ENCODE measurements around the gene RIOX2. TPM values are rescaled to one million over a fixed set of nuclear protein-coding genes. Genes with fewer than 3 reads are reported as not detected.

The RIOX2 gene
- polyA plus RNA-seq, 1 donor: 38.2 TPM

DNA sequence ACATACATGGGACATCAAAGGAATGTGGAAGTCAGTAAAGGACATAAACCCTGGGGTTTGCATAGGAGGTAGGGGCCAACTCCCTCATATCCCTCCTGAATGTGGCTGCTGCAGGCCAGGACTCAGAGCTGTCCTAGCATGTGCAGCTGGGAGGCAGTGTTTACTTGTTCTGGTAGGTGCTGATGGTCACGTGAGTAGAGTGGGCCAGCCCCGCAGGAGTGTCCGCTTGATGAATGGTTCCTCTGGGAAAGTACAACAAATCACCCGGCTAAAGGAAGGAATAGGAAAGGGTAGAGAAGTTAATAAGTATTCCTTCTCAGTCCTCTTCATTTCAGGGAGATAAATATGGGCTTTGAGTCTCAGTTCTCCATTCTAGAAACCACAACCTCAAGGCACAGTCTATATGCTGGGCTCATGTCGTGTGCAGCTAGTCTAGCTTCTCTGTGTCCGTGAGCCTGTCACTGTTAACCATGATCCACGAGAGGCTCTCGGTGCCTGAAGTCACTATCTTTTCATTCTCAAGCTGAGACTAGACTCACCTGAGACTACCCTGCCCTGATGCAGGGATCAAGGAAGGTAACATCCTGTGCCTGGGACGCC lies 17.9 kb downstream of the RIOX2 start:
- no peak for DNase-seq (ENCODE audit: low read depth)

- DNase-seq (ENCODE audit: low read depth): no peak
Observed at GRCh38 chr3:97952872-97953271, 19.4 kb downstream of the RIOX2 start.

- no peak for DNase-seq (ENCODE audit: low read depth)
Observed at GRCh38 chr3:97952280-97952679, 20.0 kb downstream of the RIOX2 start.

- no peak for DNase-seq (ENCODE audit: low read depth)
Observed at GRCh38 chr3:97950360-97950759, 21.9 kb downstream of the RIOX2 start.

- no peak for DNase-seq (ENCODE audit: low read depth)
Observed at GRCh38 chr3:97949743-97950142, 22.5 kb downstream of the RIOX2 start.

DNA sequence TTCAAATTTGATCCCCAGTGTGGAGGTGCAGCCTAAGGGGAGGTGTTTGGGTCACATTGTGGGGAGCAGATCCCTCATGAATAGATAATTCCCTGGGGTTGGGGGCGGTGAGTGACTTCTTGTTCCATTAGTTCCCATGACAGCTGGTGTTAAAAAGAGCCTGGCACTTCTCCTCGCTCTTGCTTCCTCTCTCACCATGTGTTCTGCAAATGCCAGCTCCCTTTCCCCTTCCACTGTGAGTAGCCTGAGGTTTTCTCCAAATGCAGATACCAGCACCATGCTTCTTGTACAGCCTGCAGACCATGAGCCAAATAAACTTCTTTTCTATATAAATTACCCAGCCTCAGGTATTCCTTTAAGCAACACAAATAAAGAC lies 23.1 kb downstream of the RIOX2 start:
- no peak for DNase-seq (ENCODE audit: low read depth)

DNA sequence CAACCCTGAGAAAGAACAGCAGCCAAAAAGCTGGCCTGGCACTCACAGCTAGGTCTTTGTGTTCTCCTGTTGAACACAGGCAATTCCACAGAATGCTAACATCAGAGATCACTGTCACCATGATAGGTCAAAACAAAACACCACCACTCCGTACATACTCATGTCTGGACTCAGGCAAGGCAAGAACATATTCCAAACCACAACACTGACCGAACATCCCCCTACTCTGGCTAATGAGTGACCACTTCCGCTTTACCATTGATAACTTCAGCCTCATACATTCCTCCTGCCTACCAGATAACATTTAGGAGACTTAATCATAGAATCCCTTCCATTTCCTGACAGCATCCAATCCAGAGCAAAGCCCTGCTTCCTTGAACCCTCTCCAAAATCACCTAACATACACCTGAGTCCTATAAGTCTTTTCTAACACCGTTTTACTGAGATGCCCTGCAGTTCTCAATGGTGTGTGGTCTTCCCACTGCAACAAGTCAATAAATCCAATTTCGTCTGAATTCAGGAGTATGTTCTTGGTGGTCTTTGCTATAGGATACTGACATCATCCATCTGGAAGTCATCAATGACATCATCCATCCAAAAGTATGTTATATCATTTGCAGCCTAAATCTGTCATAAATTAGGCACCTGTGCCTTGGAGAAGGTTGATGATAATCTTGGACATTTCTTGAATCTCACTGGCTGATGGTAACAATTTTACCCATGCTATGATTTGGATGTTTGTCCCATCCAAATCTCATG lies 23.7 kb downstream of the RIOX2 start:
- DNase-seq (ENCODE audit: low read depth): no peak

DNA sequence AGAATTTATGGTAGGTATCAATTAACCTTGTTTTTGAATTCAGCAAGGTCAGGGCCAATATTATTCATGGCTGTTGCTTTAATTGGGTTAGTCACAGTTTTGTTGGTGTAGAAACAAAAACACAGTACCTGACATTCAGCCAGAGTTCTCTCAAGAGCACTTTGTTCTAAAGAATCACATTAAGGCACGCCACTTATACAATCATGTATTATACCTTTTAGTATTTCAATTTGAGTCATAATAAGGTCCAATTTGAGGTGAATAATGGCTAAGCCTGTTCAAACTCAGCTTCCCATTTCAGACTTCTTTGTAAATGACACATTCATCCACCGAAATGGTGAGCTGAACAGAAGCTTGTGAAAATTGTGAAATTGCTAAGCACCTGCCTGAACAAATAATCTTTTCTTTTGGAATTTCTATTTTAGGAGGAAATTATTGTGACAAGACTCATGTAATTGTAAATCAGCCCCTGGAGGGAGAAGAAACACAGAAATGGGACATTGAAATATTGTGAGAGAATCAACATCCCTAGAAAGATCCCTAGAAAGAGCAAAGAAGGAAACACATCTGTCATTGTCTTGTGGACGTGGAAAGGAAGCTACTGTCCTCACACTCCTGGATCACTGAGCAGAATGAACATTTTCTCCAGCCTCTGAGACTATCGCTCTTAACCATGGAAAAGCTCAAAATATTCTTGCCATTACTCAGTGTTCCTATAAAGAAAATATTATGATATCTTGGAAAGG lies 29.3 kb downstream of the RIOX2 start:
- no peak for DNase-seq (ENCODE audit: low read depth)

DNA sequence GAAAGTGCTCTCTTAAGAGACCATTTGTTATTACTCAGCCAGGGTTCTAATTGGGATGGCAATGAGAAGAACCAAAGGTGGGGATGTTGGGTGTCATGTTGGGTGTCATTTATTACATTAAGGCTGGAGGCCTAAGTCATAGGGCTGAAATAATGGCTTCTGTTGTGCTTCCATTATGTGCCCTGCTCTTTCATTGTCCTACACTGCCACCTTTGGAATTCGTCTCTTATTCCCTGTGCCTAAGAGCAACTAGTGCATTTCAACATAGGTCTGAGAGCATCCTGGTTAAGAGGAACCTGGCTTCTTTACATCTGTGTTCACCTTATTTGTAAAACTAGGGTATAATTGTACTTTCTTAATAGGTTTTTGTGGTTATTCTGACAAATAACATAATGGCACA lies 32.2 kb downstream of the RIOX2 start:
- DNase-seq (ENCODE audit: low read depth): no peak

- no peak for DNase-seq (ENCODE audit: low read depth)
Observed at GRCh38 chr3:97939401-97939800, 32.8 kb downstream of the RIOX2 start.

GRCh38 chr3:97938444-97938843 lies 33.8 kb downstream of the RIOX2 start:
- no peak for DNase-seq (ENCODE audit: low read depth)

DNA sequence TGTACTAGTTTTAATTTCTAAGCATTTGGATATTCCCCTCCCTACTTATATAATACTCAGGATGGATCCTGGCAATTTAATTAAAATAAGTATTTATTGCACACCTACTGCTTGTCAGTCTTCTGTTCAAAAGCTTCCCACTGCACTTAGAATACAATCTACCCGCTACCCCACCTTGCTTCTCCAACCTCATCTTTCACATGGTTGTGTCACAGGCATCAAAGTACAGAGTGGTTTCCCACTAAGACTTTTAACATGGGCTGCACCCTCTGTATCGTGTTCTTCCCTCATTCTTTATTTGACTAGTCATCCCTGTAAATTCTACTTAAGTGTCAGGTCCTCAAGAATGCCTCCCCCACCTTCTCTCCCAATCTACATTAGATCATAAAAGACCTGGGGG lies 35.0 kb downstream of the RIOX2 start:
- no peak for DNase-seq (ENCODE audit: low read depth)

GRCh38 chr3:97935842-97936241 lies 36.4 kb downstream of the RIOX2 start:
- DNase-seq (ENCODE audit: low read depth): no peak

- no peak for DNase-seq (ENCODE audit: low read depth)
Observed at GRCh38 chr3:97934980-97935695, 37.1 kb downstream of the RIOX2 start.

- no peak for DNase-seq (ENCODE audit: low read depth)
Observed at GRCh38 chr3:97932387-97932801, 39.8 kb downstream of the RIOX2 start.

DNA sequence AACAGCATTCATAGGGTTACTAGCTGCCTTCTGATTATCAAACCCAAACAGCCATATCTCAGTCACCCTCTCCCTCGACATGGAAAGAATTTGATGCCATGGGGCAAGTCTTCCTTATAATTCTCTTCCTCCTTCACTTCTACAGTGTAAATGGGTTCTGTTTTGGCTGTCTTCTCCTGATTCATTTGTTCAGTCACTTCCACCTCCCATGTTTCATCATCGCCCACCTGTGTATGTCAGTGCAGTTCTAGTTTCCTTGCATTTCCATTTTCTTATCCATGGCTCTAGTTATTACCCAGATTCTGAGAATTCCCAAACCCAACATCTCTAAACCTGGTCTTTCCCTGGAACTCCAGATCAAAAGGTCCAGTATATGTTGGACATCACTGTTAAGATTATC lies 41.0 kb downstream of the RIOX2 start:
- DNase-seq (ENCODE audit: low read depth): no peak

DNA sequence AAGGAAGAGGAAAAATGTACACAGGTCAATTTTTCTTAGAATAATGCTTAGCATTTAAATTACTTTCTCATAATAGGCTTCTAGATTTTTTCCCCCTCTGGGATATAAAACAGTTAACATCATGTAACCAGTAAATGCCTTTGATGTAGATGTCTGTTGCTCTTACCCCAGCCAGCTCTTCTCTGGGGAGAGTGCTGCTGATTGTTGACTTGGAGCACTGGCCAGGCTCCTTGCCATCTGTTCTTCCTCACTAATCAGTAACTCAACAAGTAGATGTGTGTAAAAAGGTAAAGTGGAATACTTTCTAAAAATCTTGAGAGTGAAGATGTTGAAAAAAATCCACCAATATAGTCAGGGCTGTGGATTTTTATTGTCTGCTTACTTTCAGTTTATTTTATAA lies 42.2 kb downstream of the RIOX2 start:
- DNase-seq (ENCODE audit: low read depth): no peak

GRCh38 chr3:97928986-97929385 lies 43.2 kb downstream of the RIOX2 start:
- no peak for DNase-seq (ENCODE audit: low read depth)

DNA sequence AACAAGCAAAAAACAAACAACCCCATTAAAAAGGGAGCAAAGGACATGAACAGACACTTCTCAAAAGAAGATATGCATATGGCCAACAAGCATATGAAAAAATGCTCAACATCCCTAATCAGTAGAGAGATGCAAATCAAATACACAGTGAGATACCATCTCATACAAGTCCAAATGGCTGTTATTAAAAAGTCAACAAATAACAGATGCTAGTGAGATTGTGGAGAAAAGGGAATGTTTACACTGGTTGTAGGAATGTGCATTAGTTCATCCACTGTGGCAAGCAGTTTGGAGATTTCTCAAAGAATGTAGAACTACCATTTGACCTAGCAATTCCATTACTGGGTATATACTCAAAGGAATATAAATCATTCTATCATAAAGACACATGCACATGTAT lies 44.5 kb downstream of the RIOX2 start:
- DNase-seq (ENCODE audit: low read depth): no peak

DNA sequence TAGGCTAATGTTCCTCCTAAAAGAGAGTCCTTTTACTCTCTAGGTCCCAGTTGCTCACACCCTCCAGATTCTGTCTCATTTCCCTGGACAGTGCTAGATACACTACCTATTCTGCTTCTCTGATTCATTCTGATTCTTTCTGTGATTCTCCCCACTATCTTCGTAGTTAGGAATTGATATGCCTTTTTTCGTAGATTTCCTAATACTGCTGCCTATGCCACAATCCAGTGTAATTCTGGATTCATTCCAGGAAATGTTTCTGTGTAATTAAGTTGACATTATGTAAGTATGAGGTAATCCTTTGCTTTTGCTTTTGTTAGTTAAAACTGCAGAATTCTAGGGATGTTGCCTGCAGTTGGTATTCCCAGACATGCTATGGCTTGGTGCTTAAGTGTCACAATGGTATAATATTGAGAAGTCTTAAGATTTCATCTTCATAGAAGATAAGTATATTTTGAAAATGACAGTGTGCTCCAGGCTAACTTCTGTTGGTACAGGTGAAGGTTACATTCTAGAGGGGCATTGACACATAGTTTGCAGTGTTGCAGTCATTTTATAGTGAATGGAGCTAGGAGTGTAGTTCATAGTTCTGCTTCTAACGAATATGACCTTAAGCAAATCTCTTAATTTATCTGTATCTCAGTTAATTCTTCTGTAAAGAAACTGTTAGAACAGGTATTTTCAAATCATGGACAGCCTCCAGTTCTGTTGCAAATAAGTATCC lies 54.3 kb downstream of the RIOX2 start:
- DNase-seq (ENCODE audit: low read depth): no peak

DNA sequence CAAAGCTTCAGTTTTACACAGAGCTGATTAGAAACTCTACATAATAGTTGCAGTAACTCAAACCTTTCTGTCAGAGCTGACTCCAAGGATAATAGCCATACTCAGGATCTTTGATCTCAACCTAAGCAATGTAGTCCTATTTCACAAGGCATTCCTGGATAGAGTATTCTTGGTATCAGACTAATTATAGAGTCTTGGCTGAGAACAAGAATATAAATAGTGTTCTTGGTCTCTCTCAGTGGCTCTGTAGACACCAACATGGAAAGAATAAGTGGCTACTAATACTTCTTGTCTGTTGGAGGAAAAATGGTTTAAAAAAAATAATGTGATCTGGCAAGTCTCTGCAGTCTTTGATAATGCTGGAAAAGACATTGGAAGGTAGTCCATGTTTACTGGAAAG lies 55.7 kb downstream of the RIOX2 start:
- DNase-seq (ENCODE audit: low read depth): no peak

DNA sequence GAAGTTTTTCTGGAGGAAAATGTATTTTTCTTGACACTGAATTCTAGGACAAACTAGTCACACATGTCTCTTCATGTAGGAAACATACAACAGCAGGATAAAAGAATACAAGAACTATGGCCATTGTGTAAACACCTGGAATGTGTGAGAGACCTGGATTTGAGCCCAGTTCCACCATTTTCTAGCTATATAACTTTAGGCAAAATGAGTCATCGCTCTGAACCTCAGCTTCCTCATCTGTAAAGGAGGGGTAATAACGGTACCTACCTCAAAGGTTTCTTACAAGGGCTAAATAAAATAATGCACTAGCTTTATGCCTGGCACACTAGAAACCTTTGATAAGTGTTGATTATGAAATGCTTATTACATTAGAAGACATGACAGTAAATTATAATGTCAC lies 57.8 kb downstream of the RIOX2 start:
- no peak for DNase-seq (ENCODE audit: low read depth)
